Measurements from ENCODE around the gene KL.

Gene KL

GRCh38 chr13:33016414-33017322 lies at the start of gene KL:
Gene KL (plus strand): TSS chr13:33016423. CDS start chr13:33016441, 18 bp downstream.
- Mint-ChIP-seq H3K27me3 (peaks cover 82% of the 10 kb centered on the region), H3K27ac (peak within 1 kb of the TSS; percentile 3), H3K4me1 (peaks cover 17% of the 10 kb centered on the region), H3K9me3 (no peaks in the 10 kb centered on the region), H3K4me3 (peak within 1 kb of the TSS; percentile 67), H3K36me3 (peaks cover 2% of the 10 kb centered on the region)
- peak; percentile 38 for DNase-seq
- CTCF ChIA-PET, result interaction anchor here (0.6 to 1.9 kb wide), 5 partner anchors 40 to 431 kb away, joined by 3 to 11 read pairs (median 4); partner anchors contain the start of gene PDS5B

DNA sequence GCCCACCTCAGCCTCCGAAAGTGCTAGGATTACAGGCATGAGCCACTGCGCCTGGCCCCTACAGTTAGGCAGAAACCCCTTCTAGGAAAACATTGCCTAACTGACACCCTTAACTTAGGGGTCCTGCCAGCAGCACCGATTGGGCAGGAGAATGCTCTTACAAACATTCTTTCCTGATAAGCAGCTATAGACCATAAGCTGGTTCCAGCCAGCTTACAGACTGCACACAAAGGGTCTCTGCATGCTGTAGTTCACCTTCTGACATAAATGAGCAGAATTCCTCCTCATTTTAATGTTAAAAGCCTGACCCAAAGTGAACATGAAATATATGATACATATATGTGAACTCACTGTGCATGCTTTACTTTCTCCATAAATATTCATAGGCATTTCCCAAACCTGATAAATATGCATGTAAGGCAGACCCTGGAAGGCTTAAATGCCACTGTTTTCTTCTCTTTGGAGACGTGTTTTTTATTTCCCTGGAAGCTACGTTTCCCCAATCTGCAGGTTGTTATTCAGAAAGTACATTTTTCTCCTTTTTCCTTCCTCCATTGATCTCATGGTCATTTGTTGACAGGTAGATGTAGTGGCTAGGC lies 48.5 kb upstream of the KL start:
- DNase-seq, result no peak
- peaks cover 8% of the 10 kb centered on the region for H3K27me3 Mint-ChIP-seq
- H3K4me3 Mint-ChIP-seq, result no peak overlapping the region
- no peaks in the 10 kb centered on the region for H3K4me1 Mint-ChIP-seq
- CTCF ChIA-PET, result no interaction called here
- H3K36me3 Mint-ChIP-seq, result no peaks in the 10 kb centered on the region
- no peaks in the 10 kb centered on the region for H3K9me3 Mint-ChIP-seq
- H3K27ac Mint-ChIP-seq, result no peak overlapping the region

GRCh38 chr13:32968316-32968715 lies 47.9 kb upstream of the KL start:
- CTCF ChIA-PET, result no interaction called here

GRCh38 chr13:32968793-32969192 lies 47.4 kb upstream of the KL start:
- no peaks in the 10 kb centered on the region for H3K4me1 Mint-ChIP-seq
- CTCF ChIA-PET, result no interaction called here

More at GRCh38 chr13:32968316-32968715, 47.9 kb upstream of the KL start:
- H3K27me3 Mint-ChIP-seq, result peaks cover 8% of the 10 kb centered on the region
- no peaks in the 10 kb centered on the region for H3K36me3 Mint-ChIP-seq
- H3K27ac Mint-ChIP-seq, result no peak overlapping the region
- H3K9me3 Mint-ChIP-seq, result no peaks in the 10 kb centered on the region
- DNase-seq, result no peak
- no peaks in the 10 kb centered on the region for H3K4me1 Mint-ChIP-seq
- no peak overlapping the region for H3K4me3 Mint-ChIP-seq

DNA sequence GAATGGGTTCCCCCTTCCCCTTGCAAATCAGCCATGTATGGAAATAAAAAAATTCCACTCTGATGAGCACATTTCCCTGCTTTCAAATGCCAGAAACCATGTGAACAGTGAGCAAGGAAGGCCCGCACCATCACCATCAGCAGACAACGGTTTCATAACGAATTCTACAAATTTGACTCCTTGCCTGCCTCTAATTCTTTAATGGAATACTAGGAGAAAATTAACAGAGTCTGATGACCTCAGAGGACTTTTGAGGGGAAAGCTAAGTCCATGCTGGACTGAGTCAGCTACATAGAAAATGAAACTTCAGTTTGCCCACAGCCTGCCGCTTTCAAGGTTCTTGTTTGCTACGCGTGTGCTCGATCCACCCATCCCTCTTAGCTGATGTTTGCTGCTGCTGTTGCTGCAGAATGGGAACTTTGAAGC lies 46.7 kb upstream of the KL start:
- H3K4me1 Mint-ChIP-seq, result no peaks in the 10 kb centered on the region
- CTCF ChIA-PET, result interaction anchor here (0.6 kb wide), 1 partner anchor 319 kb away, joined by 3 read pairs; no protein-coding TSS in a partner anchor
- H3K27me3 Mint-ChIP-seq, result peaks cover 8% of the 10 kb centered on the region
- no peak overlapping the region for H3K4me3 Mint-ChIP-seq
- no peak overlapping the region for H3K27ac Mint-ChIP-seq
- no peaks in the 10 kb centered on the region for H3K36me3 Mint-ChIP-seq
- DNase-seq, result no peak
- H3K9me3 Mint-ChIP-seq, result no peaks in the 10 kb centered on the region

More at GRCh38 chr13:32968793-32969192, 47.4 kb upstream of the KL start:
- Mint-ChIP-seq H3K9me3 (no peaks in the 10 kb centered on the region), H3K36me3 (no peaks in the 10 kb centered on the region), H3K27ac (no peak overlapping the region), H3K27me3 (peaks cover 8% of the 10 kb centered on the region), H3K4me3 (no peak overlapping the region)
- no peak for DNase-seq

- H3K4me1 Mint-ChIP-seq, result no peaks in the 10 kb centered on the region
- no peak for DNase-seq
- H3K9me3 Mint-ChIP-seq, result no peaks in the 10 kb centered on the region
- no peaks in the 10 kb centered on the region for H3K36me3 Mint-ChIP-seq
- peaks cover 7% of the 10 kb centered on the region for H3K27me3 Mint-ChIP-seq
- no peak overlapping the region for H3K4me3 Mint-ChIP-seq
- H3K27ac Mint-ChIP-seq, result no peak overlapping the region
- CTCF ChIA-PET, result interaction anchor here (0.5 kb wide), 1 partner anchor 55 kb away, joined by 3 read pairs; no protein-coding TSS in a partner anchor
Measured at GRCh38 chr13:32976056-32976805, 40.0 kb upstream of the KL start.

- H3K9me3 Mint-ChIP-seq, result no peaks in the 10 kb centered on the region
- H3K4me1 Mint-ChIP-seq, result no peaks in the 10 kb centered on the region
- H3K27ac Mint-ChIP-seq, result no peak overlapping the region
- DNase-seq, result no peak
- H3K4me3 Mint-ChIP-seq, result no peak overlapping the region
- H3K36me3 Mint-ChIP-seq, result no peaks in the 10 kb centered on the region
- CTCF ChIA-PET, result no interaction called here
- peaks cover 5% of the 10 kb centered on the region for H3K27me3 Mint-ChIP-seq
Measured at GRCh38 chr13:32976912-32977311, 39.3 kb upstream of the KL start.

GRCh38 chr13:32977321-32977720 lies 38.9 kb upstream of the KL start:
- H3K4me3 Mint-ChIP-seq, result no peak overlapping the region
- no peak overlapping the region for H3K27ac Mint-ChIP-seq
- CTCF ChIA-PET, result no interaction called here
- no peaks in the 10 kb centered on the region for H3K9me3 Mint-ChIP-seq
- no peaks in the 10 kb centered on the region for H3K36me3 Mint-ChIP-seq
- no peak for DNase-seq
- peaks cover 5% of the 10 kb centered on the region for H3K27me3 Mint-ChIP-seq
- H3K4me1 Mint-ChIP-seq, result no peaks in the 10 kb centered on the region

GRCh38 chr13:32978278-32978677 lies 37.9 kb upstream of the KL start:
- Mint-ChIP-seq H3K27ac (no peak overlapping the region), H3K36me3 (no peaks in the 10 kb centered on the region)
- CTCF ChIA-PET, result no interaction called here

DNA sequence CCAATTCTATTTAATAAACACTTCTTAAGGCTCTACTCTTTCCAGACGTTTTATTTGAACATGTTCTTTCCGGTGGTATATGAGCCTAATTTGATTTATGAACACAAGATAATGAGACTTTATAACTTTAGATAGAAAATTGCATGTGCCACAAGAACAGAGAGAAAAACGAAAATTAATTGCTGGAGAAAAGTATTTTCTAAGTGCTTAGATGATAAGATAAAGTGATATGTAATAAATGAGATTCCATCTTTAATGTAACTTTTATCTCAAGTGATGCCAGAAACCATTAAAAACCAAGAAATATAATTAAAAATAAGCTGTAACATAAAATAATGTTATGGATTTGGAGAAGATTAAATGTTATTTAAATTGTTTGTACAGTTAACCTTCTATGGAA lies 33.2 kb upstream of the KL start:
- Mint-ChIP-seq H3K4me1 (no peaks in the 10 kb centered on the region), H3K4me3 (no peak overlapping the region), H3K36me3 (no peaks in the 10 kb centered on the region), H3K27me3 (peaks cover 23% of the 10 kb centered on the region), H3K27ac (no peak overlapping the region), H3K9me3 (no peaks in the 10 kb centered on the region)
- CTCF ChIA-PET, result no interaction called here
- no peak for DNase-seq

More at GRCh38 chr13:32978278-32978677, 37.9 kb upstream of the KL start:
- H3K4me3 Mint-ChIP-seq, result no peak overlapping the region
- H3K4me1 Mint-ChIP-seq, result no peaks in the 10 kb centered on the region
- peaks cover 5% of the 10 kb centered on the region for H3K27me3 Mint-ChIP-seq
- DNase-seq, result no peak
- no peaks in the 10 kb centered on the region for H3K9me3 Mint-ChIP-seq

DNA sequence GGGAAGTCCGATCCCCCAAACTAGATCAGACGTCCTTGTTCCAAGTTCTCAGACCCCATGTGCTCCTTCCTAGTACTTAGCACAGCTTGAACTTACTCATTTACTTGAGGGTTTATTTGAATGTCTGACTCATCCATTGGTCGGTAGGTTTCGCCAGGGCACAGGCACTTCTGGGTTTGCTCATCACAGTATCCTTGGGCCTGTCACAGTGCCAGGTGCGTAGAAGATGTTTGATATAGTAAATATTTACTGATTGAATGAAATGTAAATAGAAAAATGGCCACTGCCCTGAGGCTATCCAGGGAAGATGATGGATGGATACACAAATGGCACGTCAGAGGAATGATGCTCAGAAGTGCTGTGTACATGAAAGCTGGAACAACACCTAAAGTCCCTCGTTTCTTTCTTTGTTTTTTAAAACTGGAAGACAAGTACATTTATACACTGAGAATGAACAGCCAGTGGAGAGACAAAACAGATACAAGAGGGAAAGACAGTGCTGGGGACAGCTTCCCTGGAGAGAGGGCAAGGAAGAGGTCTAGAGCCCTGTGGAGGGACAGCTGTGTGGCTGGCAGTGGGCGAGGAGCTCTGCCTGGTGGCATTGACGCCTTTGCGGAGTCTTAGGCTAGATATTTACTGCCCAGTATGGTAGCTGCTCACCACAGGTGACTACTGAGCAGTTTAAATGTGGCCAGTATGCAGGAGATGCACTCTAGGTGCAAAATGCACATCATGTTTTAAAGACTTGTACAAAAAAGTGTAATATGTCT lies 31.2 kb upstream of the KL start:
- DNase-seq, result no peak
- H3K4me3 Mint-ChIP-seq, result no peak overlapping the region
- H3K27ac Mint-ChIP-seq, result no peak overlapping the region
- no peaks in the 10 kb centered on the region for H3K9me3 Mint-ChIP-seq
- CTCF ChIA-PET, result no interaction called here
- H3K36me3 Mint-ChIP-seq, result no peaks in the 10 kb centered on the region
- peaks cover 28% of the 10 kb centered on the region for H3K27me3 Mint-ChIP-seq
- H3K4me1 Mint-ChIP-seq, result peaks cover 6% of the 10 kb centered on the region

DNA sequence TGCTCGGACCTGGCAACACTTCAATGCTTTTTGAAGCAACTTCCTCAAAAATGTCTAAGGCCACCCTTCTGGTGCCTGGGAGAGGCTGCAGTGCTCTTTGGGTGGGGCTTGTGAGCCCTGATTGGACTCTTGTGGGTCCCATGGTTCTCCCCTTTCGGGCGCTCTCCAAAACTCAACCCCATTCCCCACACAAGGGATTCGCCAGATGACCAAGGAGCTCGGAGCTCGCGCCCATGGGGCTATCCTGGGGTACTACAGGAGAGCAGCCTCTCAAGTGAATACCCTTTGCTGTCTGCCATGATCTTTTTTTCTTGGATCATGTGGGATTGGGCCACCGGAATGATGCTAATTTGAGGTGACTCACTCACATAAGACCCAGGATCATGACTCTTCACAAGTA lies 29.7 kb upstream of the KL start:
- no peak for DNase-seq
- Mint-ChIP-seq H3K9me3 (no peaks in the 10 kb centered on the region), H3K4me3 (no peak overlapping the region), H3K36me3 (no peaks in the 10 kb centered on the region), H3K4me1 (peaks cover 6% of the 10 kb centered on the region), H3K27me3 (peaks cover 42% of the 10 kb centered on the region), H3K27ac (no peak overlapping the region)
- CTCF ChIA-PET, result no interaction called here

- no peak for DNase-seq
- Mint-ChIP-seq H3K27me3 (peaks cover 43% of the 10 kb centered on the region), H3K4me1 (peaks cover 6% of the 10 kb centered on the region), H3K4me3 (no peak overlapping the region), H3K9me3 (no peaks in the 10 kb centered on the region), H3K36me3 (no peaks in the 10 kb centered on the region), H3K27ac (no peak overlapping the region)
- CTCF ChIA-PET, result no interaction called here
Measured at GRCh38 chr13:32987462-32987861, 28.8 kb upstream of the KL start.
